ENCODE measurements around the gene MYCBP. TPM values are rescaled to one million over a fixed set of nuclear protein-coding genes. Genes with fewer than 3 reads are reported as not detected.

The MYCBP gene
- total and polyA plus RNA-seq, 2 of the 13 experiments (the other 11 are each of a cell fraction or from before 2014, with no cell fraction given) = 11.4 to 30.4 TPM

GRCh38 chr1:38859561-38860453 lies 13.3 kb downstream of the MYCBP start, which contains the start of gene RRAGC (continued):
- TF ChIP-seq, protein P1, sequence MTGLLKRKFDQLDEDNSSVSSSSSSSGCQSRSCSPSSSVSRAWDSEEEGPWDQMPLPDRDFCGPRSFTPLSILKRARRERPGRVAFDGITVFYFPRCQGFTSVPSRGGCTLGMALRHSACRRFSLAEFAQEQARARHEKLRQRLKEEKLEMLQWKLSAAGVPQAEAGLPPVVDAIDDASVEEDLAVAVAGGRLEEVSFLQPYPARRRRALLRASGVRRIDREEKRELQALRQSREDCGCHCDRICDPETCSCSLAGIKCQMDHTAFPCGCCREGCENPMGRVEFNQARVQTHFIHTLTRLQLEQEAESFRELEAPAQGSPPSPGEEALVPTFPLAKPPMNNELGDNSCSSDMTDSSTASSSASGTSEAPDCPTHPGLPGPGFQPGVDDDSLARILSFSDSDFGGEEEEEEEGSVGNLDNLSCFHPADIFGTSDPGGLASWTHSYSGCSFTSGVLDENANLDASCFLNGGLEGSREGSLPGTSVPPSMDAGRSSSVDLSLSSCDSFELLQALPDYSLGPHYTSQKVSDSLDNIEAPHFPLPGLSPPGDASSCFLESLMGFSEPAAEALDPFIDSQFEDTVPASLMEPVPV (CRISPR knock-in tag; IDR thresholded peaks at IDR 0.05) = peak; percentile 60; the same call in 1 of the 2 replicates
- TF ChIP-seq HIC2 (CRISPR knock-in tag; IDR thresholded peaks at IDR 0.05; ENCODE audit: low read depth) (no peak), ZNF841 (CRISPR knock-in tag; IDR thresholded peaks at IDR 0.05; ENCODE audit: borderline replicate concordance) (no peak), ZNF678 (CRISPR knock-in tag; IDR thresholded peaks at IDR 0.05) (no peak), ZHX2 (IDR thresholded peaks at IDR 0.05; ENCODE audit: low read depth) (0 out of 2 replicates have a peak, but pooled peaks have one; percentile 22), ZHX2 (CRISPR knock-in tag; IDR thresholded peaks at IDR 0.05; ENCODE audit: borderline replicate concordance) (no peak), ZBTB3 (CRISPR knock-in tag; IDR thresholded peaks at IDR 0.05; ENCODE audit: borderline replicate concordance, low read depth) (no peak), EED (CRISPR knock-in tag; IDR thresholded peaks at IDR 0.05) (peak; percentile 82; the same call in 1 of the 2 replicates), ATF5 (CRISPR knock-in tag; IDR thresholded peaks at IDR 0.05; ENCODE audit: low read depth) (no peak), ZNF24 (IDR thresholded peaks at IDR 0.05) (no peak), ZNF260 (CRISPR knock-in tag; IDR thresholded peaks at IDR 0.05; ENCODE audit: borderline replicate concordance, low read depth) (no peak), KLF16 (CRISPR knock-in tag; IDR thresholded peaks at IDR 0.05) (0 out of 4 replicates have a peak, but pooled peaks of 1 of the 2 experiments have one; percentile 59), ZNF644 (CRISPR knock-in tag; IDR thresholded peaks at IDR 0.05; ENCODE audit: low read depth) (no peak)
- TF ChIP-seq, protein P2, sequence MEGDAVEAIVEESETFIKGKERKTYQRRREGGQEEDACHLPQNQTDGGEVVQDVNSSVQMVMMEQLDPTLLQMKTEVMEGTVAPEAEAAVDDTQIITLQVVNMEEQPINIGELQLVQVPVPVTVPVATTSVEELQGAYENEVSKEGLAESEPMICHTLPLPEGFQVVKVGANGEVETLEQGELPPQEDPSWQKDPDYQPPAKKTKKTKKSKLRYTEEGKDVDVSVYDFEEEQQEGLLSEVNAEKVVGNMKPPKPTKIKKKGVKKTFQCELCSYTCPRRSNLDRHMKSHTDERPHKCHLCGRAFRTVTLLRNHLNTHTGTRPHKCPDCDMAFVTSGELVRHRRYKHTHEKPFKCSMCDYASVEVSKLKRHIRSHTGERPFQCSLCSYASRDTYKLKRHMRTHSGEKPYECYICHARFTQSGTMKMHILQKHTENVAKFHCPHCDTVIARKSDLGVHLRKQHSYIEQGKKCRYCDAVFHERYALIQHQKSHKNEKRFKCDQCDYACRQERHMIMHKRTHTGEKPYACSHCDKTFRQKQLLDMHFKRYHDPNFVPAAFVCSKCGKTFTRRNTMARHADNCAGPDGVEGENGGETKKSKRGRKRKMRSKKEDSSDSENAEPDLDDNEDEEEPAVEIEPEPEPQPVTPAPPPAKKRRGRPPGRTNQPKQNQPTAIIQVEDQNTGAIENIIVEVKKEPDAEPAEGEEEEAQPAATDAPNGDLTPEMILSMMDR (CRISPR knock-in tag; IDR thresholded peaks at IDR 0.05) = no peak

Data from HepG2 (cell line).